PC-9 (cell line): ENCODE results near the gene ACADVL.

Experiments used
- CTCF ChIP-seq: fragments of 200-600 bp; sonication (generic); conservative IDR thresholded peaks from 2 replicates; pipeline ENCODE4 v1.6.1; 2017; ENCODE audit warnings: mixed run types, antibody characterized with exemption, mild to moderate bottlenecking, moderate library complexity
- EZH2 ChIP-seq: fragments of 200-600 bp; sonication (generic); IDR thresholded peaks from 2 replicates; pipeline ENCODE4 v1.8.0; 2017; ENCODE audit warnings: antibody characterized with exemption, low read depth

GRCh38 chr17:7235693-7236665 lies 16.2 kb downstream of the ACADVL start:
- TF ChIP-seq EZH2 = no peak
- TF ChIP-seq CTCF = no peak
